ENCODE results near the gene DMTF1. TPM values are rescaled to one million over a fixed set of nuclear protein-coding genes. Genes with fewer than 3 reads are reported as not detected.

The DMTF1 gene
- total and polyA plus RNA-seq, 9 of the 15 experiments (the other 6 are each of a cell fraction or from before 2014, with no cell fraction given) = 25.7 to 208 (median 74.7) TPM

DNA sequence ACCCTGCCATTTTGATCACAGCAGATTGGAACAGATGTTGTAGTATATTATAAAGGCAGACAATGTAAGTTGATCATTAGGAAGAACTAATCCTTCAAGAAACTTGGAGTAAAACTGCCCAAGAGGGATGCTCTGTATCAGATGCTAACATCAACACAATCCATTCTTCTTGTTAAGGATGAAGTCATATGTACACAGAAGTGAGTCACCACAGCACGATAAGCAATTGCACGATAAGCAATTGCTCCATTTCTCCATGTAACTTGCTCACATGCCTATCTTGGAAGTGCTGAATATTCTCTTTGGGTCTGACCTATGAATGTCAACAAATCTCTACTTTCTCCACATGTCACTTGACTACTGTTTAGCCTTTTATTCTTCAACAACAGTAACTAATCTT is 41.5 kb upstream of the DMTF1 start (continued):
- TF ChIP-seq, protein P1, sequence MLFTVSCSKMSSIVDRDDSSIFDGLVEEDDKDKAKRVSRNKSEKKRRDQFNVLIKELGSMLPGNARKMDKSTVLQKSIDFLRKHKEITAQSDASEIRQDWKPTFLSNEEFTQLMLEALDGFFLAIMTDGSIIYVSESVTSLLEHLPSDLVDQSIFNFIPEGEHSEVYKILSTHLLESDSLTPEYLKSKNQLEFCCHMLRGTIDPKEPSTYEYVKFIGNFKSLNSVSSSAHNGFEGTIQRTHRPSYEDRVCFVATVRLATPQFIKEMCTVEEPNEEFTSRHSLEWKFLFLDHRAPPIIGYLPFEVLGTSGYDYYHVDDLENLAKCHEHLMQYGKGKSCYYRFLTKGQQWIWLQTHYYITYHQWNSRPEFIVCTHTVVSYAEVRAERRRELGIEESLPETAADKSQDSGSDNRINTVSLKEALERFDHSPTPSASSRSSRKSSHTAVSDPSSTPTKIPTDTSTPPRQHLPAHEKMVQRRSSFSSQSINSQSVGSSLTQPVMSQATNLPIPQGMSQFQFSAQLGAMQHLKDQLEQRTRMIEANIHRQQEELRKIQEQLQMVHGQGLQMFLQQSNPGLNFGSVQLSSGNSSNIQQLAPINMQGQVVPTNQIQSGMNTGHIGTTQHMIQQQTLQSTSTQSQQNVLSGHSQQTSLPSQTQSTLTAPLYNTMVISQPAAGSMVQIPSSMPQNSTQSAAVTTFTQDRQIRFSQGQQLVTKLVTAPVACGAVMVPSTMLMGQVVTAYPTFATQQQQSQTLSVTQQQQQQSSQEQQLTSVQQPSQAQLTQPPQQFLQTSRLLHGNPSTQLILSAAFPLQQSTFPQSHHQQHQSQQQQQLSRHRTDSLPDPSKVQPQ (CRISPR knock-in tag; IDR thresholded peaks at IDR 0.05; ENCODE audit: borderline replicate concordance) = no peak
- TF ChIP-seq, protein P2, sequence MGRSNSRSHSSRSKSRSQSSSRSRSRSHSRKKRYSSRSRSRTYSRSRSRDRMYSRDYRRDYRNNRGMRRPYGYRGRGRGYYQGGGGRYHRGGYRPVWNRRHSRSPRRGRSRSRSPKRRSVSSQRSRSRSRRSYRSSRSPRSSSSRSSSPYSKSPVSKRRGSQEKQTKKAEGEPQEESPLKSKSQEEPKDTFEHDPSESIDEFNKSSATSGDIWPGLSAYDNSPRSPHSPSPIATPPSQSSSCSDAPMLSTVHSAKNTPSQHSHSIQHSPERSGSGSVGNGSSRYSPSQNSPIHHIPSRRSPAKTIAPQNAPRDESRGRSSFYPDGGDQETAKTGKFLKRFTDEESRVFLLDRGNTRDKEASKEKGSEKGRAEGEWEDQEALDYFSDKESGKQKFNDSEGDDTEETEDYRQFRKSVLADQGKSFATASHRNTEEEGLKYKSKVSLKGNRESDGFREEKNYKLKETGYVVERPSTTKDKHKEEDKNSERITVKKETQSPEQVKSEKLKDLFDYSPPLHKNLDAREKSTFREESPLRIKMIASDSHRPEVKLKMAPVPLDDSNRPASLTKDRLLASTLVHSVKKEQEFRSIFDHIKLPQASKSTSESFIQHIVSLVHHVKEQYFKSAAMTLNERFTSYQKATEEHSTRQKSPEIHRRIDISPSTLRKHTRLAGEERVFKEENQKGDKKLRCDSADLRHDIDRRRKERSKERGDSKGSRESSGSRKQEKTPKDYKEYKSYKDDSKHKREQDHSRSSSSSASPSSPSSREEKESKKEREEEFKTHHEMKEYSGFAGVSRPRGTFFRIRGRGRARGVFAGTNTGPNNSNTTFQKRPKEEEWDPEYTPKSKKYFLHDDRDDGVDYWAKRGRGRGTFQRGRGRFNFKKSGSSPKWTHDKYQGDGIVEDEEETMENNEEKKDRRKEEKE (IDR thresholded peaks at IDR 0.05; ENCODE audit: borderline replicate concordance in 1 of 2, control insufficient read depth in 1 of 2, low read depth in 2 of 2, low read length in 1 of 2) = no peak
- TF ChIP-seq, protein P3, sequence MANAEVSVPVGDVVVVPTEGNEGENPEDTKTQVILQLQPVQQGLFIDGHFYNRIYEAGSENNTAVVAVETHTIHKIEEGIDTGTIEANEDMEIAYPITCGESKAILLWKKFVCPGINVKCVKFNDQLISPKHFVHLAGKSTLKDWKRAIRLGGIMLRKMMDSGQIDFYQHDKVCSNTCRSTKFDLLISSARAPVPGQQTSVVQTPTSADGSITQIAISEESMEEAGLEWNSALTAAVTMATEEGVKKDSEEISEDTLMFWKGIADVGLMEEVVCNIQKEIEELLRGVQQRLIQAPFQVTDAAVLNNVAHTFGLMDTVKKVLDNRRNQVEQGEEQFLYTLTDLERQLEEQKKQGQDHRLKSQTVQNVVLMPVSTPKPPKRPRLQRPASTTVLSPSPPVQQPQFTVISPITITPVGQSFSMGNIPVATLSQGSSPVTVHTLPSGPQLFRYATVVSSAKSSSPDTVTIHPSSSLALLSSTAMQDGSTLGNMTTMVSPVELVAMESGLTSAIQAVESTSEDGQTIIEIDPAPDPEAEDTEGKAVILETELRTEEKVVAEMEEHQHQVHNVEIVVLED (CRISPR knock-in tag; IDR thresholded peaks at IDR 0.05) = no peak
- TF ChIP-seq PHTF2 (CRISPR knock-in tag; IDR thresholded peaks at IDR 0.05) (no peak), HNRNPH1 (optimal IDR thresholded peaks at IDR 0.05; ENCODE audit: low read depth, low read length) (no peak), CBX1 (IDR thresholded peaks at IDR 0.05; ENCODE audit: low read depth) (no peak), ZBTB8A (IDR thresholded peaks at IDR 0.05; ENCODE audit: partially characterized antibody) (no peak), KAT2B (IDR thresholded peaks at IDR 0.05; ENCODE audit: low read depth, low read length) (no peak), ZSCAN32 (CRISPR knock-in tag; IDR thresholded peaks at IDR 0.05) (no peak), ZBTB1 (CRISPR knock-in tag; IDR thresholded peaks at IDR 0.05; ENCODE audit: borderline replicate concordance, low read depth) (no peak), TCFL5 (CRISPR knock-in tag; conservative IDR thresholded peaks at IDR 0.05) (no peak), ZNF311 (CRISPR knock-in tag; IDR thresholded peaks at IDR 0.05) (no peak), ZNF124 (CRISPR knock-in tag; IDR thresholded peaks at IDR 0.05) (no peak), ZNF175 (CRISPR knock-in tag; IDR thresholded peaks at IDR 0.05; ENCODE audit: low read depth) (0 out of 2 replicates have a peak, but pooled peaks have one; percentile 48), EWSR1 (IDR thresholded peaks at IDR 0.05; ENCODE audit: borderline replicate concordance, low read depth, partially characterized antibody) (no peak)
- TF ChIP-seq, protein P4, sequence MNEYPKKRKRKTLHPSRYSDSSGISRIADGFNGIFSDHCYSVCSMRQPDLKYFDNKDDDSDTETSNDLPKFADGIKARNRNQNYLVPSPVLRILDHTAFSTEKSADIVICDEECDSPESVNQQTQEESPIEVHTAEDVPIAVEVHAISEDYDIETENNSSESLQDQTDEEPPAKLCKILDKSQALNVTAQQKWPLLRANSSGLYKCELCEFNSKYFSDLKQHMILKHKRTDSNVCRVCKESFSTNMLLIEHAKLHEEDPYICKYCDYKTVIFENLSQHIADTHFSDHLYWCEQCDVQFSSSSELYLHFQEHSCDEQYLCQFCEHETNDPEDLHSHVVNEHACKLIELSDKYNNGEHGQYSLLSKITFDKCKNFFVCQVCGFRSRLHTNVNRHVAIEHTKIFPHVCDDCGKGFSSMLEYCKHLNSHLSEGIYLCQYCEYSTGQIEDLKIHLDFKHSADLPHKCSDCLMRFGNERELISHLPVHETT (CRISPR knock-in tag; conservative IDR thresholded peaks at IDR 0.05 in 1 of 2, IDR thresholded peaks at IDR 0.05 in 1 of 2) = 0 out of 4 replicates have a peak, but pooled peaks of 1 of the 2 experiments have one; percentile 28
- TF ChIP-seq, protein P5, sequence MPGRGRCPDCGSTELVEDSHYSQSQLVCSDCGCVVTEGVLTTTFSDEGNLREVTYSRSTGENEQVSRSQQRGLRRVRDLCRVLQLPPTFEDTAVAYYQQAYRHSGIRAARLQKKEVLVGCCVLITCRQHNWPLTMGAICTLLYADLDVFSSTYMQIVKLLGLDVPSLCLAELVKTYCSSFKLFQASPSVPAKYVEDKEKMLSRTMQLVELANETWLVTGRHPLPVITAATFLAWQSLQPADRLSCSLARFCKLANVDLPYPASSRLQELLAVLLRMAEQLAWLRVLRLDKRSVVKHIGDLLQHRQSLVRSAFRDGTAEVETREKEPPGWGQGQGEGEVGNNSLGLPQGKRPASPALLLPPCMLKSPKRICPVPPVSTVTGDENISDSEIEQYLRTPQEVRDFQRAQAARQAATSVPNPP (IDR thresholded peaks at IDR 0.05; ENCODE audit: borderline replicate concordance, insufficient read depth, insufficient read length) = no peak

Data from K562 (cell line).